ENCODE measurements around the gene DOCK2.

DNA sequence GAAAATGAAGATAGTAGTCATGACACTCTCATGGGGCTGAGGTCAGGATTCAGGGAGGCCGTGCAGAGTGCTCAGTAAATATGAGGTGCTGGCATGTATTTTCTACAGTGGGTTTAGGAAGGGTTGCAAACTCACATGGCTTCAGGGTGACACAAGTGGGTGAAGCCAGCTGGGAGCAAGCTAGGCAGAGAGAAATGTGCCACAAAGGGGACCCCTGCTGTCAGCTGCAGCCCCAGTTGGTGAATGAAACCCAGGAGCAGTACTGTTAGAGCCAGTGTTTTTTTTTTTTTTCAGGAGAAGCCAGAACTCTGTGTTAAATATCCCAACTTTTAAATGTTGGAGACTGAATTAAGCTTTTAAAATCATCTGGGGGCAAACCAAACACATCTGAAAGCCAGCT, 267.9 kb downstream of the DOCK2 start:
- TF ChIP-seq EZH2 (IDR thresholded peaks at IDR 0.05; ENCODE audit: insufficient read depth, poor library complexity, severe bottlenecking) = no peak
- TF ChIP-seq EZH2phosphoT487 (IDR thresholded peaks at IDR 0.05; ENCODE audit: insufficient read depth, low read depth) = no peak
